ENCODE data around the gene C20orf173. TPM values are rescaled to one million over a fixed set of nuclear protein-coding genes. Genes with fewer than 3 reads are reported as not detected.
"Not testable (repeated sequence)": the region's sequence is repeated elsewhere in the genome, so short reads cannot be mapped to it uniquely, and the experiment has no call there.

C20orf173 gene
- total RNA-seq, 1 donor from 2014 or later, result not detected

GRCh38 chr20:35523298-35523888 is 6.1 kb downstream of the C20orf173 start:
- no peak overlapping the region for H3K27ac ChIP-seq
- intact Hi-C loops (cut with DNase I), result no loop called here
- TF ChIP-seq, protein P1, sequence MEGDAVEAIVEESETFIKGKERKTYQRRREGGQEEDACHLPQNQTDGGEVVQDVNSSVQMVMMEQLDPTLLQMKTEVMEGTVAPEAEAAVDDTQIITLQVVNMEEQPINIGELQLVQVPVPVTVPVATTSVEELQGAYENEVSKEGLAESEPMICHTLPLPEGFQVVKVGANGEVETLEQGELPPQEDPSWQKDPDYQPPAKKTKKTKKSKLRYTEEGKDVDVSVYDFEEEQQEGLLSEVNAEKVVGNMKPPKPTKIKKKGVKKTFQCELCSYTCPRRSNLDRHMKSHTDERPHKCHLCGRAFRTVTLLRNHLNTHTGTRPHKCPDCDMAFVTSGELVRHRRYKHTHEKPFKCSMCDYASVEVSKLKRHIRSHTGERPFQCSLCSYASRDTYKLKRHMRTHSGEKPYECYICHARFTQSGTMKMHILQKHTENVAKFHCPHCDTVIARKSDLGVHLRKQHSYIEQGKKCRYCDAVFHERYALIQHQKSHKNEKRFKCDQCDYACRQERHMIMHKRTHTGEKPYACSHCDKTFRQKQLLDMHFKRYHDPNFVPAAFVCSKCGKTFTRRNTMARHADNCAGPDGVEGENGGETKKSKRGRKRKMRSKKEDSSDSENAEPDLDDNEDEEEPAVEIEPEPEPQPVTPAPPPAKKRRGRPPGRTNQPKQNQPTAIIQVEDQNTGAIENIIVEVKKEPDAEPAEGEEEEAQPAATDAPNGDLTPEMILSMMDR (IDR thresholded peaks at IDR 0.05), result peak; percentile 41

DNA sequence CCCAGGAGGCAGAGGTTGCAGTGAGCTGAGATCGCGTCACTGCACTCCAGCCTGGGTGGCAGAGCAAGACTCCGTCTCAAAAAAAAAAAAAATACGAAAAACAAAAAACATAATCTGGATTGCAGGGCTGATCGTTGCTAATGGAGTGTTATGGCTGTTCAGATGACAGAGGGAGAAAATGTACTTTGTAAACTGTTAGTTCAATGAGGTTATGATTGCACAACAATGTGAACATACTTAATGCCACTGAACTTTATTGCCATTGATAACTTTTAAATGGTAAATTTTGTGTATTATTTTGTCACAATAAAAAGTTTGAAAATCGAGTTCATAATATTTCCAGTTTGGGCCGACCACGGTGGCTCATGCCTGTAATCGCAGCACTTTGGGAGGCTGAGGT is 10.5 kb downstream of the C20orf173 start:
- DNase-seq (no peak), ATAC-seq (no peak)
- H3K4me1 ChIP-seq, result no peaks in the 10 kb centered on the region

More at GRCh38 chr20:35523298-35523888, 6.1 kb downstream of the C20orf173 start:
- H3K4me1 ChIP-seq, result no peaks in the 10 kb centered on the region
- DNase-seq (no peak), ATAC-seq (peak in 1 of 2 donors; percentile 47)
- H3K9me3 ChIP-seq, result no peaks in the 10 kb centered on the region
- H3K27me3 ChIP-seq (ENCODE audit: low read depth), result no peaks in the 10 kb centered on the region
- no peaks in the 10 kb centered on the region for H3K36me3 ChIP-seq
- H3K4me3 ChIP-seq, result no peak overlapping the region

DNA sequence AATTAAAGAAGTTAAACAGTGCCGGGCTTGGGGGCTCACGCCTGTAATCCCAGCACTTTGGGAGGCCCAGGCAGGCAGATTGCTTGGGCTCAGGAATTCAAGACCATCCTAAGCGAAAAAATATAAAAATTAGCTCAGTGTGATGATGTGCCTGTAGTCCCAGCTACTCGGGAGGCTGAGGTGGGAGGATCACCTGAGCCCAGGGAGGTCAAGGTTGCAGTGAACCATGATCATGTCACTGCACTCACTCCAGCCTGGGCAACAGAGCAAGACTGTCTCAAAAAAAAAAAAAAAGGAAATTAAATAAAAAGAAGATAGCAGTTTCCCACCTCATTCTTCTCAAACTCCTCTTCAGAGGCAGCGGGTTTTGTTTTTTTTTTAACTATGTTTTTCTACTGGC is 11.7 kb downstream of the C20orf173 start:
- peaks cover 19% of the 10 kb centered on the region for H3K36me3 ChIP-seq
- H3K4me1 ChIP-seq; H3K27me3 ChIP-seq (ENCODE audit: low read depth); DNase-seq; H3K27ac ChIP-seq; intact Hi-C loops (cut with DNase I); H3K9me3 ChIP-seq; H3K4me3 ChIP-seq; ATAC-seq: not testable (repeated sequence)

More for the DNA sequence above, 10.5 kb downstream of the C20orf173 start:
- Histone ChIP-seq H3K4me3 (no peak overlapping the region), H3K27me3 (ENCODE audit: low read depth) (no peaks in the 10 kb centered on the region), H3K9me3 (no peaks in the 10 kb centered on the region), H3K27ac (no peak overlapping the region), H3K36me3 (peaks cover 10% of the 10 kb centered on the region)
- TF ChIP-seq, protein P1 (IDR thresholded peaks at IDR 0.05), result no peak
- intact Hi-C loops (cut with DNase I), result no loop called here

GRCh38 chr20:35517125-35517524 is 12.3 kb downstream of the C20orf173 start:
- intact Hi-C loops (cut with DNase I), result no loop called here
- TF ChIP-seq, protein P1 (IDR thresholded peaks at IDR 0.05), result no peak
- ATAC-seq, result no peak

GRCh38 chr20:35515949-35516645 is 13.4 kb downstream of the C20orf173 start:
- Histone ChIP-seq H3K27me3 (ENCODE audit: low read depth) (no peaks in the 10 kb centered on the region), H3K4me1 (no peaks in the 10 kb centered on the region), H3K36me3 (peaks cover 35% of the 10 kb centered on the region), H3K27ac (no peak overlapping the region), H3K4me3 (no peak overlapping the region), H3K9me3 (no peaks in the 10 kb centered on the region)
- ATAC-seq (no peak), DNase-seq (no peak)
- intact Hi-C loops (cut with DNase I), result no loop called here
- TF ChIP-seq, protein P1 (IDR thresholded peaks at IDR 0.05), result no peak

More at GRCh38 chr20:35517125-35517524, 12.3 kb downstream of the C20orf173 start:
- H3K36me3 ChIP-seq, result peaks cover 25% of the 10 kb centered on the region
- H3K27ac ChIP-seq, result no peak overlapping the region
- H3K27me3 ChIP-seq (ENCODE audit: low read depth), result no peaks in the 10 kb centered on the region
- no peak overlapping the region for H3K4me3 ChIP-seq
- H3K4me1 ChIP-seq, result no peaks in the 10 kb centered on the region
- DNase-seq, result no peak
- H3K9me3 ChIP-seq, result no peaks in the 10 kb centered on the region

DNA sequence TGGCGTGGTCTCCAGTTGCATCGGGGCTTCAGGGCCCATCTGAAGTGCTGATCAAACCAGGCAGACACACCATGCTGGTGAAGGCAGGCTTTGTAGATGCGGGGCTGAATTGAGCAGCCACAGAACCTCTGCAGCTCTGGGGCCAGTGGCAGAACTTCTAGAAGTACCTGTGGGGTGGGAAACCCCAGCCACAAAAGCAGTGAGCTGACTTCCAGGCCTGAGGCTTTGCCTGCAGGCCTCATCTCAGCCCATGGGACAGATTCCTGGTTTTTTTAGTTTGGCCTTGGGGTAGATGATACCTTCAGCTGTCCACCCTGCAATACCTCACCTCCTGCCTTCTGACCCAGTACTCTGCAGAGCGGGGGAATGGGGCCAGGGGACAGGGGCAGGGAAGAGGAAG is 14.1 kb downstream of the C20orf173 start:
- TF ChIP-seq, protein P1 (IDR thresholded peaks at IDR 0.05), result no peak
- no peaks in the 10 kb centered on the region for H3K9me3 ChIP-seq

More for the DNA sequence above, 14.1 kb downstream of the C20orf173 start:
- DNase-seq (no peak), ATAC-seq (no peak)
- no peak overlapping the region for H3K27ac ChIP-seq
- H3K4me1 ChIP-seq, result no peaks in the 10 kb centered on the region
- H3K4me3 ChIP-seq, result no peak overlapping the region
- H3K36me3 ChIP-seq, result peaks cover 43% of the 10 kb centered on the region
- intact Hi-C loops (cut with DNase I), result no loop called here
- no peaks in the 10 kb centered on the region for H3K27me3 ChIP-seq (ENCODE audit: low read depth)

Data from lower lobe of right lung (tissue), 2 donors.